HG02973 (cell line): ENCODE data around the gene STOML2.

ENCODE experiments used
- ATAC-seq: cut with Tn5 transposase; IDR thresholded peaks from one replicate; pipeline ENCODE4 v1.9.1; 2021; ENCODE audit warnings: moderate library complexity; ENCODE audit not compliant: unreplicated experiment

The STOML2 gene

DNA sequence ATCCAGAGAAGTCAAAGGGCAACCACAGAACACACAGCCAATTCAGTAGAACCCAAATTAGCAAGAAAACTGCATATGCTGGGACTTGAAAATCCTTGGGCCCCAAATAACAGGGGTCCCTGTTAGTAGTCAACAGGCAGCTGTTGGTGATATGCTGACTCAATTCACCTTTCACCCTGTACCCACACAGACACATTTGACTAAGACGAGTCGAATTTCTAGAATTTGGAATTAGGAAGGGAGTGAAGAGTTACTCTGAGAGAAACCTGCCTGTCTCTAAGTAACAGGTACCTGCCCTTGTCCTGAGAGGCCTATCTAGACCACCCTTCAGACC lies 29.7 kb downstream of the STOML2 start:
- ATAC-seq = no peak

DNA sequence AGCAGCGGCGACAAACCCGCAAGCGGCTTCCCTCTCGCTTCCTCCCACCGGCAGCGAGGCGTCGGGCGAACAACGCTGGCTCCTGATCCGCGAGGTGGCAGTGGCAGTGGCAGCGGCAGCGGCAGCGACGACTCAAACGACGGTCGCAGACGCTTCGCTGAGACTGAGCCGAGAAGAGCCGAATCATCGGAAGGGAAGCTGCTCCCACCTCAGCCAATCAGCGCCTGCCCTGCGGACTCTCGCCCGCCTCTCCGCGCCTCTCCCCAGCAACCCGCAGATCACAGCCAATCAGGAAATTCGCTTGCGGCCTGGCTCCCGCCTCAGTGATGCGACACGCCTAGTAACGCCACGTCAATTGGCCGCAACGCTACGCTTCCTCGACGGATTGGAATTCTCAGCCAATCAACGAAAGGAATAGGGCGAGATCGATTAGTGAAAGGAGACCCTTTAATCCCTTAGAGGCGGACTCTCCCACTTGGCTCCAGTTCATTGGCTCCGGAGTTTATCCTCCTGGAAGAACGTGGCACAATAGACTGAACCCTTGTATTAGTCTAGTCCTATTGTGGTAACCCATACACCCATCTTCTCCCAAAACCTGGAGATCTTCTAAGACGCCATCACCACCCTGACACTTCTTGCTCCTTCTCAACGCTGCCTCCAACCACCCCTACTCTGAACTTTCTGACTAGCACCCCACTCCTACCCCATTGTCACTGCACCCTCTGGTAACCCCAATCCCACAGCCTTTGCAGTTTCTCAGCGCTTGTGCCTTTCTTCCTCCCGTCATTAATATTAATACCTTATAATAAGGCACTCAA lies 30.3 kb downstream of the STOML2 start, which contains the start of gene VCP:
Gene VCP, minus strand, starts transcription at position 165 of the 818 bp plus-strand sequence. CDS start 272 bp downstream, outside the sequence.
- ATAC-seq = peak; percentile 80

DNA sequence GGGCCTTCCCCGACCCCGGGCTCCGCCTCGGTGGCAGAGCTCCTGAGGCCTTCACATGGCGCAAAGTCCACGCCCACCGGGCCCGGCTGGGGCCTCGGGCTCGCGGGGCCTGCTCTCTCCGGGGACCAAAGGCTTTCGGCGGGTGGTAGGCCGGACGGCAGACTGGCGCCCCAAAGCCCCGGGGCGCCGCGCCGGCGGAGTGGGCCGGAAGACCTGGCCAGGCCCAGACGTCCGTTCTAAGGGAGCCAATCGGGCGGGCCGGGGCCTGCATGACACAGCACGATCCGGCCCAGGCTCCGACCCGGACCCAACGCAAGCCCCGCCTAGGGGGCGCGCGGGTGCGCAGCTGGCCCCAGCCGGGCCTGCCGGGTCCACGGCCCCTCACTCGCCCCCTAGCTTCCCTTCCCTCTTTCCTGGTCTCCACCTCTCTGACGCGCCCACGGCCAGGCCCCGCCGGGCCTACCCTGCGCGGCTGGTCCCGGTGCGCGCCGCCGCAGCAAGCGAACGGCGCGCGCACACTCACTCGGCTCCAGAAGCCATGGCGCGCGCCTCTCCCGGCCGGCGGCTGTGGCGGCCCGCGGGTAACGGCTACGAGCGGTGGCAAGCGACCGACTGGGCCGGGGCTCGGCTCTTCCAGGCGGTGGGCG lies 31.0 kb downstream of the STOML2 start:
- ATAC-seq = peak; percentile 48

DNA sequence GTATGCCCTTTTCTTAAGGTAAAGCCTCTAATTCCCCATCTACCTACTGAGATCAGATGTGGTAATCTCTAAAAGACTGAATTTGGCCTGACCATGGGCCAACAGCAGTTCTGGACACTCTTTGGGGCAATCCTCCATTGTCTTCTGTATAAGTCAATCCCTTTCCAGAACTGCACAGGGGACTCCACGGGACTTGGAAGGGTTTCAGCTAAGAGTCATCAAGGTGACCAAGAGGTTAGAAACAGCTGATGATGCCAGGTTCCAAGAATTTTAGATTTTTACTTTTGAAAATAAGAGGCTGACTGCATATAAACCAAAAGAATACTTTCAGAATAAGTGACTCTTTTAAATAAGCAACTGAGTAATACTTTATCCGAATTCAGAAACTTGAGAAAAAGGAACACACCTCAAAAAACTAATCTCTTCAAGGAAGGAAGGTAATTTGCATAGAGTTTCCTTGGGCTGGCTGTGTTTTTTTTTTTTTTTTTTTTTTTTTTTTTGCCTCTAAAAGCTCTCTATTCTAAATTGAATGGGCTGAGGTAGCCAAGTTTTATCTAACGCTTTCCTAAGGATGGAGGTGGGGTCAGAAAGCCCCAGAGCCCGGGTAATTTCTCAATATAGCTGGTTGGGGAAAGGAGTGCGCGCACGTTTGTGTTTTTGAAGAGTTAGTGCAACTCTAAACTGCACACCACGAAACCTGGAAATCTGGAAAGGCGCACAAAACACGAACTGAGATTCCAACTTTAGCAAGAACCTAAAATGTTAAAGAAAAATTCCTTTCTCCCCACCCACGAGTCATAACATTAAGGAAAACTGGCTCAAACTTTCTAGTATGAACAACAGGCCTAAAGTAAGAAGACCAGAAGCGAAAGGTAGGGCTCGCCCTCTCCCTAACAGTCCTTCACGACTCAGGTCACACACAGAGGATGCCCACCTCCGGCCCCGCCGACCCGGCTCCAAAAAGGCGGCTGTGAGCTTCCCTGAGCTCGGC lies 31.8 kb downstream of the STOML2 start:
- ATAC-seq = no peak

DNA sequence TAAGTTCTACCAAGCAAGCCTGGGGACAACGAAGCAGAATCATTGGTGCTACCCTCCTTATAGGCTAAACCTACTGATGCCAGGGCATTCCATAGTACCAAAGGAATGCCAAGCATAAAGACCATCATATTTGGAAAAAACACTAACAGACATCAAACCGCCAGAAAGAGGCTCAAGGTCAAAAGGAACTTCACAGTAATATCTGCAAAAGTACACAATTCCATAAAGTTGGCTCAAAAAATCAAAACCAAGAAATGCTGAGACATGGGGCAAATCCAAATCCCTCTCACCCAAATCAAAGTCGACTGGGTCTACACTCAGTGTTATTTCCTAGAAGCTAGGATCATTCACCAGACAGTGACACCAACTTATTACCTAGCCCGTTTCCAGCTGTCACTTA lies 33.9 kb downstream of the STOML2 start:
- no peak for ATAC-seq

DNA sequence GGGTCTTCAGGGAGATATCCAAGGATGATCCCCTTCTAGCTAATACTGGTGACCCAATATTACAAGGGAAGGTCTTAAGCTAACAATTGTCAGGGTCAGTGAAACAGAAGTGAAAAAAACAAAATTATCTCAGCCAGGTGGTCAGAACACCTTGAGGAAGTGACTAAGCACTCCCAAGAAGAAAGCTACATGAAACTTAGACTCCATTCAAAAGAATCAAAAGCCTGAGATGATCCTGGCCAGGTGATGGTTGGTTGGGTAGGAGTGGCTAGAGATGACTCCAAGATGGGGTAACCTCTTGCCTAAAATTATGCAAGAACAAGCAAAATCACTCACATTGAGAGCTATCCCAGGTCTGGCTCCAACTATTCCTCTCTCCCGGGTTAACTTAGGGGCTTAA lies 35.9 kb downstream of the STOML2 start:
- ATAC-seq = no peak

DNA sequence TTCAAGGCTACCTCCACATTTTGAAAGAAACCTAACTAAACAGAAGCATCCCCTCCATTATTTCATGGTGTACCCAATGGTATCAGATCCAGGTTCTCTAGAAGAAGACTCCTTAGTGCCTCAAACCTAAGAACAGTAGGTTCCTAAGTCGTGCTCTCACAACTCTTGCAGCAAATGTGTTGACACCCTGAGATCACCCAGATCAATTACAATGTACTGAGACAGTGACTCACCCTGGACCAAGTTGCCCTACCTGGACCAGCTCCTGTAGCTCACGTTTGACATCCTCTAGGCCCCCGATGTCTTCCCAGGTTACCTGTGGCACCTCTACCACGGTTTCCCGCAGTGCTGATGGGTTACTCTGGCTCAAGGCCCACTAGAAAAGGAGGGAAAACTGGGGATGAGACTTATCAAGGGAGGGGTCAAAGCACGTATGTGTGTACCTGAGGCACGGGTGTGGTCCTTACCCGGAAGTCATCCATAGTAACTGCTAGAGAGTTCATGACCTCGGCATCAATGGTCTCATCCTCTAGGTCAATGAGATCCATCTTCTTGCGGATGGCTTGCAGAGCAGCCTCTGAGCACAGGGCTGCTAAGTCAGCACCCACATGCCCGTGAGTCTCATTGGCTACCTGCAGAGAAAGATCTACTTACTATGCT lies 42.3 kb downstream of the STOML2 start:
- ATAC-seq = no peak

DNA sequence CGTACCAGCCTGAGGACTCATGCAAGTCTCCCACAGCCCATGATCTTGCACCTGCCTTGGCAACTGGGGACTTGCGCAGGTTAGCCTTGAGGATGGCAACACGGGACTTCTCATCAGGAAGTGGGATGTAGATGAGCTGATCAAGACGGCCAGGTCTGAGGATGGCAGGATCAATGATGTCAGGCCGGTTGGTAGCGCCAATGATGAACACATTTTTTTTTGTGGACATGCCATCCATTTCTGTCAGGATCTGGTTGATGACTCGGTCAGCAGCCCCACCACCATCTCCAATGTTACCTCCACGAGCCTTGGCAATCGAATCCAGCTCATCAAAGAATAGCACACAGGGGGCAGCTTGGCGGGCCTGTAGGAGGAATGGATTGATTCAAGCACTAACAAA lies 43.5 kb downstream of the STOML2 start:
- ATAC-seq = no peak

DNA sequence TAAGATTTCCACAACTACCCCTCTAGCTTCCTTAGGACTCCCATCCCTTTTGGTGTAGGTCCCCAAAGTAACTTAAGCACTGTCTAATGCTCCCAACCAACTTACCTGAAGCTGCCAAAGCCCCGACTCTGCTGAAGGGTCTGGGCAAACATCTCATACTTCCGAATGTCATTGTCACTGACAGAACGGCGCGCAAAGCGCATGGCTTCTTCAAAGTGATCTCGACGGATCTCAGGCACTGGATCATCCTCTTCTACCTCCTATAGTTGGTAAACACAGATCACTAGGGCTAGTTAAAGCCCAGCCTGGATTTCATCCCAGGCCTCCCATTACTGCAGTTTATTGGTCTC lies 45.7 kb downstream of the STOML2 start:
- no peak for ATAC-seq

DNA sequence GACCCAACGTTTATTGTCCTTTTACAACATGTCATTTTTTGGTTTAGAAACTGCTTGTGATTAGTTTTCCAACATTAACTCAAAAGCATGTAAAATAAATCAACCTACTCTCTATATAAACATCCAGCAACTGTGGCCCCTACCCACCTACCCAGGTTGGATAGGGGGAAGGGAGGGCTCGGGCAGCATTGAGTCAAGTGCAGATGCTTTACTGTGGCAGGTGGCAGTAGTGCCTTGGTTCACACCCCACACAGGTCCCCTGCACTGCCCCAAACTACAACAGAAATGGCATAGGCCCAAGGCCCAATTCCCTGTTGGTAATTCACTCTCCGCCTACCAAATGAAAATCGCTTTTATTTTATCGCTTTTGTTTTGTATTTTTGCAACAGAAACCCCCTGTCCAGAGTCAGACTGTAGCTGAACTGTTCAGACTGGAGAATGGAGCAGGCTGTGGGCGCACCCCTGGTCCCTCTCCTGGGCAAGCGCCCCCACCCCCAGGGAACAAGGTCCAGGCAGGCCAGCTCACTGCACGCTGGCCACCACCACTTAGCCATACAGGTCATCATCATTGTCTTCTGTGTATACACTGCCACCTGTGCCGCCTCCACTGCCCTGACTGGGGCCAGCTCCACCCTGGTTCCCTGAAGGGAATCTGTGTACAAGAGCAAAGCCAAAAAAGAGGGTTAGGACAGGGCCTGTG lies 46.2 kb downstream of the STOML2 start:
- no peak for ATAC-seq

DNA sequence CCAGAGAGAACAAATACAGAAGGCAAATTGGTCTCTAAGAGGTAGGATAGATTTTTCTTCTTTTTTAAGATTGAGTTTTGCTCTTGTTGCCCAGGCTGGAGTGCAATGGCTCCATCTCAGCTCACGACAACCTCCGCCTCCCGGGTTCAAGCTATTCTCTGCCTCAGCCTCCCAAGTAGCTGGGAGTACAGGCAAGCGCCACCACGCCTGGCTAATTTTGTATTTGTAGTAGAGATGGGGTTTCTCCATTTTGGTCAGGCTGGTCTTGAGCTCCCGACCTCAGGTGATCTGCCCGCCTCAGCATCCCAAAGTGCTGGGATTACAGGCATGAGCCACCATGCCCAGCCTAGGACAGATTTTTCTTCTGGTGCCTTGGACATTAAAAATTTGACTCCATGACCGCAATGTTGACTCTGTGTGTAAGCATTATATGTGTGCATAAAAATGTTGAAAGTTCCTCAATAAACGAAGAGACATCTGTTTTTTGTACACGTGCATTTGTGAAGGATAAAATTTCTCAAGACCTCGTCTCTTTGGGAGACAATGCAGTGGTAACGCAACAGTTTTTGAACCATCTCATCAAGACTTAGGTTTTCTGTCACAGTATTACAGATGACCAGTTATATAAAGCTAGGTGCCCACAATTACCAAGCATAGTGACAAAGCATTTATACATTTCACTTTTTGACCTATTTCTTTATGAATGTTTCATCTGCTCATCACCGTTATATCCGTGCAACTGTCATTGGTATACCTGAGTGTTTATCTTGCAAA lies 47.9 kb downstream of the STOML2 start:
- ATAC-seq = no peak

DNA sequence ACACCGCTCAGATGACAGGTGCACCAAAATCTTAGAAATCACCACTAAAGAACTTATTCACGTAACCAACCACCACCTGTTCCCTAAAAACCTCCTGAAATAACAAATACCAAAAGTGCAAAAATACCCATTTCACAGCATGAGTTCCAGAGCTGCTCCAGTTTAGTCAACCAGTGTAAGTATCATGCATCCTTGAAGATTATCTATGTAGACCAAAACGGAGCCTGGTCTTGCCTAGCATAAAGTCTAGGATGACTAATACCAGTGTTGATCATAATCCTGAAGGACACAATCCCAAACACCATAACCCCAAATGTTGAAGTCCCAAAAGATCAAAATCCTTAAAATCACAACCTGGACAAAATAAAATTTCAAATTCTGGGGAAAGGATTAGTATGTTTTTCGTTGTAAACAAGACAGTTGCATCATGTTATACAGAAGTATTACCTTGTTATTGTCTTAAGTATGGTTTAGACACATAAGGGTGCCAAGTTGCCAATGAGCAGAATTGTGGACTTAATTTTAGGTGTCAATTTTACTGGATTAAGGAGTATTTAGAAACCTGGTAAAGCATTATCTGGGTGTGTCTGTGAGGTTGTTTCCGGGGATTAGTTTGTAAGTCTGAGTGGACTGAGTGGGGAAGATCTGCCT lies 48.6 kb downstream of the STOML2 start:
- ATAC-seq = no peak

DNA sequence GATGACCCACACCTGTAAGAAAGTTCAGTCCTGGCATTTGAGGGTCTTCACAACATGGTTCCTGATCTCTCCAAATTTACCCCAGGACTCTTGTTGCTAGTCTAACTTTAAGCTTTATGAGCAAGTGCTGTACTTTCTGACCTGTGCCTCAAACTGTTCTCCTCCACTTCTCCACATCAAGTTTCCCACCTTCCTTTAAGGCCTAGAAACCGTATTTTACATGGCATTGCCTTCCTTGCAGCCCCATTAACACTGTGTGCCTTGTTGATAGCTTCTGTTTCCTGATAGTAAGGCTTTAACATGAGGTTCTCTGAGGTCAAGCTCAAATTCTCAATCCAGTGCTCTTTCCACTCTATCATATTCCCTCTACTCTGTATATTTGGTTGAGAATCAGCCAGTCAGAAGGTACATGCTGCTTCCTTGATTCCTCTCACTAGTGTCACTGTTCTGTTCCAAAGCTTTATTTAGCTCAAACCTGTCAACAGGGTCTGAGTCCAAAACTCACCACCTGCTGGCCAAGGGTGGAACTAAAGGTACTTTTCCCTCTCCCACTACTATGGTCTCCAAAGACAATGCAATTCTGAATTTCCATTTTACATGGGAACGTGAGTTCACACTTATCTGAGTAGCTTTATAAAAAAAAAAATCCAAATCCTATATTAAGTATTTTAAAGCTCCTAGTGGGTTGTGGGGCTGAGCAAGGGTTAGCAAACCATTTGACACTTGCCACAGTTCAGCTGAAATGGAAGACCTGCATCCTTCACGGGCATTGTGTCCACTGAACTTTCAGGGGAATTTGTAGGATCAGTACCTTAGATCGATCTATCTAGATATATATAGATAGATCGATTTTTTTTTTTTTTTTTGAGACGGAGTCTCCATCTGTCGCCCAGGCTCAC lies 51.6 kb downstream of the STOML2 start:
- ATAC-seq = no peak
